Lower lobe of right lung (tissue), 2 donors: ENCODE data around the gene BUB1B. TPM values are rescaled to one million over a fixed set of nuclear protein-coding genes. Genes with fewer than 3 reads are reported as not detected.
A peak's percentile ranks its signal among the peaks of the same experiment; 100 is the strongest.
"Not testable (repeated sequence)": the region's sequence is repeated elsewhere in the genome, so short reads cannot be mapped to it uniquely, and the experiment has no call there.

Source experiments
- ATAC-seq, 2 donors: fragments of 200-7000 bp; cut with Tn5 transposase; one replicate each; pipeline ENCODE4 v1.9.1; 2020 to 2022; ENCODE audit warnings: mild to moderate bottlenecking in 2 of 2, moderate library complexity in 2 of 2
- DNase-seq: peaks from one replicate; pipeline ENCODE4 v3.0.0-alpha.2; 2020
- H3K27ac ChIP-seq: fragments of 200-600 bp; one replicate; pipeline ENCODE4 v1.8.0; 2022
- H3K27me3 ChIP-seq: fragments of 200-600 bp; one replicate; pipeline ENCODE4 v1.8.0; 2022; ENCODE audit warnings: low read depth
- H3K36me3 ChIP-seq: fragments of 200-600 bp; one replicate; pipeline ENCODE4 v1.8.0; 2022; ENCODE audit warnings: mild to moderate bottlenecking
- H3K4me1 ChIP-seq: fragments of 200-600 bp; one replicate; pipeline ENCODE4 v1.8.0; 2022
- H3K4me3 ChIP-seq: fragments of 200-600 bp; one replicate; pipeline ENCODE4 v1.8.0; 2022; ENCODE audit warnings: mild to moderate bottlenecking
- H3K9me3 ChIP-seq: fragments of 200-600 bp; one replicate; pipeline ENCODE4 v1.8.0; 2022
- CTCF ChIP-seq: fragments of 200-600 bp; IDR thresholded peaks from one replicate; pipeline ENCODE4 v1.8.0; 2022; ENCODE audit warnings: antibody characterized with exemption, mild to moderate bottlenecking
- intact Hi-C: fragments of 100-400 bp; cut with DNase I; formaldehyde crosslinking; loops from one replicate; pipeline ENCODE4 v1.11.0; 2022
- total RNA-seq: library from RNA; stranded (reverse); fragmentation: NEBNext Ultra II Directional; extraction: Animal tissue kit (Norgen Biotek cat#: 25700); gene quantifications from one replicate; pipeline ENCODE4 v1.2.1, GENCODE V29; 2021
- donor health status: DM: no; HTN: yes; CAD: no; lungs with severe emphysema.

The BUB1B gene
- total RNA-seq, 1 donor from 2014 or later, result 1.4 TPM

GRCh38 chr15:40115670-40116093 lies 45.2 kb upstream of the BUB1B start:
- DNase-seq (peak; percentile 80), ATAC-seq (peak; percentile 87 to 91)
- Histone ChIP-seq H3K9me3 (no peaks in the 10 kb centered on the region), H3K4me1 (peaks cover 5% of the 10 kb centered on the region), H3K27ac (no peak overlapping the region), H3K27me3 (peaks cover 4% of the 10 kb centered on the region), H3K4me3 (no peak overlapping the region), H3K36me3 (no peaks in the 10 kb centered on the region)
- TF ChIP-seq CTCF, result no peak
- intact Hi-C loops, result no loop called here

GRCh38 chr15:40118473-40118872 lies 42.4 kb upstream of the BUB1B start:
- Histone ChIP-seq H3K36me3 (no peaks in the 10 kb centered on the region), H3K27me3 (no peaks in the 10 kb centered on the region), H3K4me3 (no peak overlapping the region), H3K4me1 (peaks cover 15% of the 10 kb centered on the region), H3K27ac (no peak overlapping the region), H3K9me3 (no peaks in the 10 kb centered on the region)
- no peak for TF ChIP-seq CTCF
- intact Hi-C loops, result no loop called here
- ATAC-seq (no peak), DNase-seq (no peak)

- TF ChIP-seq CTCF, result no peak
- ATAC-seq, result peak; percentile 70 to 79
Measured at GRCh38 chr15:40121911-40122638, 38.8 kb upstream of the BUB1B start.

GRCh38 chr15:40122989-40123388 lies 37.9 kb upstream of the BUB1B start:
- H3K36me3 ChIP-seq, H3K27ac ChIP-seq, H3K9me3 ChIP-seq, intact Hi-C loops, H3K27me3 ChIP-seq, DNase-seq, H3K4me3 ChIP-seq, H3K4me1 ChIP-seq, ATAC-seq: not testable (repeated sequence)

More at GRCh38 chr15:40121911-40122638, 38.8 kb upstream of the BUB1B start:
- DNase-seq, result no peak
- peaks cover 10% of the 10 kb centered on the region for H3K4me1 ChIP-seq
- H3K27me3 ChIP-seq, result no peaks in the 10 kb centered on the region
- no peaks in the 10 kb centered on the region for H3K36me3 ChIP-seq
- H3K27ac ChIP-seq, result no peak overlapping the region
- intact Hi-C loops, result no loop called here
- H3K4me3 ChIP-seq, result no peak overlapping the region
- no peaks in the 10 kb centered on the region for H3K9me3 ChIP-seq

- H3K4me1 ChIP-seq, H3K36me3 ChIP-seq, DNase-seq, ATAC-seq, H3K27ac ChIP-seq, H3K9me3 ChIP-seq, intact Hi-C loops, H3K4me3 ChIP-seq, H3K27me3 ChIP-seq: not testable (repeated sequence)
Measured at GRCh38 chr15:40123863-40124262, 37.0 kb upstream of the BUB1B start.

- ATAC-seq, H3K27me3 ChIP-seq, H3K36me3 ChIP-seq, H3K27ac ChIP-seq, H3K4me1 ChIP-seq, H3K9me3 ChIP-seq, H3K4me3 ChIP-seq, intact Hi-C loops, DNase-seq: not testable (repeated sequence)
Measured at GRCh38 chr15:40124333-40124732, 36.5 kb upstream of the BUB1B start.

- H3K4me1 ChIP-seq, DNase-seq, H3K36me3 ChIP-seq, H3K27ac ChIP-seq, intact Hi-C loops, H3K4me3 ChIP-seq, H3K9me3 ChIP-seq, H3K27me3 ChIP-seq: not testable (repeated sequence)
- peak; percentile 63 to 80 for ATAC-seq
Measured at GRCh38 chr15:40124807-40125285, 36.0 kb upstream of the BUB1B start.
